GM12873 (cell line): ENCODE data around the gene DUOX1.
A peak's percentile ranks its signal among the peaks of the same experiment; 100 is the strongest.

ENCODE experiments used
- TF ChIP-seq, protein P1 (sequence below): IDR thresholded peaks from 2 replicates; pipeline ENCODE4 v1.5.1; 2012; ENCODE audit warnings: low read depth, mild to moderate bottlenecking, moderate library complexity, low read length, control low read depth; ENCODE audit not compliant: insufficient read depth; ENCODE audit errors: missing control alignments

The DUOX1 gene

GRCh38 chr15:45115312-45115820, 14.4 kb upstream of the DUOX1 start:
- TF ChIP-seq, protein P1, sequence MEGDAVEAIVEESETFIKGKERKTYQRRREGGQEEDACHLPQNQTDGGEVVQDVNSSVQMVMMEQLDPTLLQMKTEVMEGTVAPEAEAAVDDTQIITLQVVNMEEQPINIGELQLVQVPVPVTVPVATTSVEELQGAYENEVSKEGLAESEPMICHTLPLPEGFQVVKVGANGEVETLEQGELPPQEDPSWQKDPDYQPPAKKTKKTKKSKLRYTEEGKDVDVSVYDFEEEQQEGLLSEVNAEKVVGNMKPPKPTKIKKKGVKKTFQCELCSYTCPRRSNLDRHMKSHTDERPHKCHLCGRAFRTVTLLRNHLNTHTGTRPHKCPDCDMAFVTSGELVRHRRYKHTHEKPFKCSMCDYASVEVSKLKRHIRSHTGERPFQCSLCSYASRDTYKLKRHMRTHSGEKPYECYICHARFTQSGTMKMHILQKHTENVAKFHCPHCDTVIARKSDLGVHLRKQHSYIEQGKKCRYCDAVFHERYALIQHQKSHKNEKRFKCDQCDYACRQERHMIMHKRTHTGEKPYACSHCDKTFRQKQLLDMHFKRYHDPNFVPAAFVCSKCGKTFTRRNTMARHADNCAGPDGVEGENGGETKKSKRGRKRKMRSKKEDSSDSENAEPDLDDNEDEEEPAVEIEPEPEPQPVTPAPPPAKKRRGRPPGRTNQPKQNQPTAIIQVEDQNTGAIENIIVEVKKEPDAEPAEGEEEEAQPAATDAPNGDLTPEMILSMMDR: no peak

DNA sequence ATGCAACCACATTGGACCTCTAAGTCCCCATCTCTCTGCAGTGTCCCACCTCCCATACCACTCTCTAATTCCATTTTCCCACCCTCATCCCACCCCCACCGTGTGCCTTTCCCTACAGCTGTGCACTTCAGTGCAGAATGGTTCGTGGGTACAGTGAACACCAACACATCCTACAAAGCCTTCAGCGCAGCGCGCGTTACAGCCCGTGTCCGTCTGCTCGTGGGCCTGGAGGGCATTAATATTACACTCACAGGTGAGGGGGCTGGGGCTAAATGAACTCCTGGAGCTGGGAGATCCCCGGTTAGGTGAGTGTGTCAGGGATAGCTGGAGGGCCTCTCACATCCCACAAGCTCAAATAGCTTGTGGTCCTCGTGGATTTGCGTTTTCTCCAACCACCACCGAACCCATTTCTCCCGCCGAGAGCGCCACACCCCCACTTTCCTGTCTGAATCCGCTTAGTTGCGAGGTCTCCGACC, 13.8 kb upstream of the DUOX1 start:
- TF ChIP-seq, protein P1: no peak

GRCh38 chr15:45116482-45117307, 13.1 kb upstream of the DUOX1 start:
- TF ChIP-seq, protein P1: no peak

- TF ChIP-seq, protein P1: no peak
Measured at GRCh38 chr15:45117308-45118130, 12.3 kb upstream of the DUOX1 start.

DNA sequence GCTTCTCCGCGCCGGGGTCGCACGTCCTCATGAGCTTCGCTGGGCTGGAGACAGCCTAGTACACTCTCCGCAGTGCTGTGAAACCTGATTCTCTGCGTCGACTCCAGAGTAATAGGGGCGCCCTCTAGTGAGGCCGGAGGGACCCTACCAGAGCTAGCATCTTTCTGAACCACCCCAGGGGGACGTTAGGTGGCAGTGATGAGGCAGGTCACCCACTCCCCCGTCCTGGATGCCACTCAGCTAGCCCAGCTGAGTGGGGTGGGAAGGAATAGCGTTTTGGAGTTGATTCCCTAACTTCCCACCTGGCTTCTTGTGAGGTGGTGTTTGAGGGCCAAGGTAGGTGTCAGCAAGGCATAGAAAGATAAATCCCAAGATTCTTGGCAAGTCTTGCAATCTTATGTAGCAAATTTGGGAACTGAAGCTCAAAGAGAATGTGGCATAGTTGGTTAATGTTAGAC, 11.6 kb upstream of the DUOX1 start:
- TF ChIP-seq, protein P1: peak; percentile 100

- TF ChIP-seq, protein P1: no peak
Measured at GRCh38 chr15:45118996-45119395, 10.8 kb upstream of the DUOX1 start.
